ENCODE measurements around the gene TSKU.

The TSKU gene

GRCh38 chr11:76783294-76783895 is at the start of gene TSKU:
Gene TSKU, plus strand, starts transcription at chr11:76783356. Its CDS starts 12,261 bp downstream, at chr11:76795617.
- no peak for DNase-seq

- peak; percentile 18 for DNase-seq
These were observed 49.2 kb upstream of the TSKU start for GRCh38 chr11:76733906-76734305.

GRCh38 chr11:76734456-76735420 is 48.4 kb upstream of the TSKU start:
- DNase-seq: no peak

GRCh38 chr11:76735841-76736240 is 47.3 kb upstream of the TSKU start:
- no peak for DNase-seq

GRCh38 chr11:76736266-76736665 is 46.9 kb upstream of the TSKU start:
- no peak for DNase-seq

GRCh38 chr11:76736773-76737495 is 46.2 kb upstream of the TSKU start:
- DNase-seq: no peak

- DNase-seq: no peak
These were observed 44.4 kb upstream of the TSKU start for GRCh38 chr11:76738618-76739240.

GRCh38 chr11:76739798-76740197 is 43.4 kb upstream of the TSKU start:
- DNase-seq: no peak

- DNase-seq: no peak
These were observed 42.4 kb upstream of the TSKU start for GRCh38 chr11:76740772-76741171.

- DNase-seq: no peak
These were observed 40.3 kb upstream of the TSKU start for GRCh38 chr11:76742902-76743301.

- DNase-seq: no peak
These were observed 38.7 kb upstream of the TSKU start for GRCh38 chr11:76744186-76745043.

GRCh38 chr11:76745044-76745376 is 38.1 kb upstream of the TSKU start:
- no peak for DNase-seq

GRCh38 chr11:76745561-76746207 is 37.5 kb upstream of the TSKU start:
- no peak for DNase-seq

- DNase-seq: no peak
These were observed 35.8 kb upstream of the TSKU start for GRCh38 chr11:76747153-76747914.

GRCh38 chr11:76747915-76748860 is 35.0 kb upstream of the TSKU start:
- DNase-seq: no peak

GRCh38 chr11:76748948-76749347 is 34.2 kb upstream of the TSKU start:
- DNase-seq: no peak

- DNase-seq: no peak
These were observed 33.1 kb upstream of the TSKU start for GRCh38 chr11:76750067-76750466.

GRCh38 chr11:76750746-76751145 is 32.4 kb upstream of the TSKU start:
- DNase-seq: no peak

- DNase-seq: no peak
These were observed 30.6 kb upstream of the TSKU start for GRCh38 chr11:76752321-76753143.

Data from CD4-positive, alpha-beta T cell treated with Interferon gamma for 1 hour (primary cell).